Colon (tissue), 2 donors: ENCODE data around the gene ZDHHC3.

Source experiments
- FAIRE-seq: peaks from 2 replicates; lab custom pipeline; 2012; peaks lifted over from hg19 to GRCh38; lab: Jason Lieb, UNC
- donor health status: control.
- donor health status: control.

ZDHHC3 gene

GRCh38 chr3:44892689-44893088, 83.3 kb downstream of the ZDHHC3 start:
- no peak for FAIRE-seq

GRCh38 chr3:44890852-44891251, 85.1 kb downstream of the ZDHHC3 start:
- no peak for FAIRE-seq

- no peak for FAIRE-seq
These were observed 85.7 kb downstream of the ZDHHC3 start for GRCh38 chr3:44890258-44890657.

GRCh38 chr3:44887101-44887500, 88.9 kb downstream of the ZDHHC3 start:
- no peak for FAIRE-seq

GRCh38 chr3:44886561-44886960, 89.4 kb downstream of the ZDHHC3 start:
- no peak for FAIRE-seq

- no peak for FAIRE-seq
These were observed 90.4 kb downstream of the ZDHHC3 start for GRCh38 chr3:44885618-44886017.

- FAIRE-seq = no peak
These were observed 92.0 kb downstream of the ZDHHC3 start for GRCh38 chr3:44883999-44884431.

- FAIRE-seq = no peak
These were observed 92.6 kb downstream of the ZDHHC3 start for GRCh38 chr3:44883213-44883955.

- FAIRE-seq = no peak
These were observed 95.7 kb downstream of the ZDHHC3 start for GRCh38 chr3:44880284-44880683.

- no peak for FAIRE-seq
These were observed 98.6 kb downstream of the ZDHHC3 start for GRCh38 chr3:44877333-44877732.

GRCh38 chr3:44875596-44875995, 100.4 kb downstream of the ZDHHC3 start:
- FAIRE-seq = no peak
